Measurements from ENCODE around the gene KCNK4.
A peak's percentile ranks its signal among the peaks of the same experiment; 100 is the strongest.

KCNK4 gene

DNA sequence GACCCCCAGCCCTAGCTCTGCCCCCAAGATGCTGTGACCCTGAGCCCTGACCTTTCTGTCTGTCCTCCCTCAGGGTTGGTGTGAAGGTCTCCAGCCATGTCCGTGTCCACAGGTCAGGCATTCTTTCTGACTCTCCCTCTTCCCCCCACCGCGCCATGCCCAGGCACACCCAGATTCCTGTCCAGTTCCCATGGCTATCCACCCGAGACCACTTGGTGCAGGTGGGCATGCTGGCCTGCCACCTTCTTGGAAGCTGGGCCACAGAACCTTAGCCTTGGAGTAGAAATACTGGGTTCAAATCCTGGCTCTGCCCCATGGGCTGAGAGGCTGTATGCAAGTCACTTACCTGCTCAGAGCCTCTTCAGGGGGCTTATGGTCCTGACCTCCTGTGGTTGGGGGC is 42.1 kb upstream of the KCNK4 start:
- Histone ChIP-seq H3K9me3 (ENCODE audit: low read length) (no peaks in the 10 kb centered on the region), H3K4me3 (ENCODE audit: low read length) (no peak overlapping the region), H3K36me3 (ENCODE audit: insufficient read depth, low read length) (peaks cover 3% of the 10 kb centered on the region), H2AFZ (ENCODE audit: low read depth, low read length) (no peak overlapping the region), H3K27me3 (ENCODE audit: insufficient read depth, low read length) (no peaks in the 10 kb centered on the region), H3K4me1 (ENCODE audit: insufficient read depth, low read length) (peaks cover 46% of the 10 kb centered on the region)

DNA sequence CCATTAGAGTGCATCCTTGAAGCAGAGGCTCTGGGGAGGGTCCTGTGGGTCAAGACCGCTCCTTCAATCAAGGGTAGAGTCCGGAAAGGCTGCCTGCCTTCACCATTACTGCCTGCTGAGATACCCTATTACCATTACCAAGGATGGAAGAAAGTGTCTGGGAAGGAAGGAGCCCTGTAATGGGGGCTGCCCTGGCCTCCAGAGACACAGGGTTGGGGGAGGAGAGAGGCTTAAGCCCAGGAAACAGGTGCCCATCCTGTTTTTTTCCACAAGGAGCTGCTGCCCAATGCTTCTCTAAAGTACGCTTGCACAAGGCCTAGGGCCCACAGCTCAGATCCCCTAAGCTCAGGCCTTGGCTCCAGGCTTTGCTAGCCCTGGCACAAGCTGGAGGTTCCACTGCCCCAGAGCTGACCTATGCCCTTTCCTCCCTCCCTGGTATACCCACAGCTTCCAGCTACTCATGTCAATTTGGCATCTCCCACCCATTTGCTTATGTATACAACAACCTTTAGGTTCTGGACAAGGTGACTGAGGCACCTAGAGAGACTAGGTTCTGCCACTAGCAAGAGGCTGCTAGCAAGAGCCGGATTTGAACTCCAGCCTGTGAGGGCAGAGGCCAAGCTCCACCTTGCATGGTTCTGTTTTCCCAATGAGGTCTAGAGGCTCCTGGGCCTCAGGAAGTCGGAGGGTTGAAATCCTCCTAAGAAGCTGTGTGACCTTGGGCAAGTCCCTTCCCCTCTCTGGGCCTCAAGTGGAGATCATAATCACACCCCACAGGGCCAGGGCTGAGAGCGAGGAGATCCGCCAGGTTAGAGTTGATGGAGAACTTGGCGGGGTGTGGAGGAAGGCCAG is 41.3 kb upstream of the KCNK4 start:
- Histone ChIP-seq H3K9me3 (ENCODE audit: low read length) (no peaks in the 10 kb centered on the region), H2AFZ (ENCODE audit: low read depth, low read length) (no peak overlapping the region), H3K36me3 (ENCODE audit: insufficient read depth, low read length) (no peaks in the 10 kb centered on the region), H3K4me1 (ENCODE audit: insufficient read depth, low read length) (peaks cover 46% of the 10 kb centered on the region), H3K4me3 (ENCODE audit: low read length) (no peak overlapping the region), H3K27me3 (ENCODE audit: insufficient read depth, low read length) (no peaks in the 10 kb centered on the region)

DNA sequence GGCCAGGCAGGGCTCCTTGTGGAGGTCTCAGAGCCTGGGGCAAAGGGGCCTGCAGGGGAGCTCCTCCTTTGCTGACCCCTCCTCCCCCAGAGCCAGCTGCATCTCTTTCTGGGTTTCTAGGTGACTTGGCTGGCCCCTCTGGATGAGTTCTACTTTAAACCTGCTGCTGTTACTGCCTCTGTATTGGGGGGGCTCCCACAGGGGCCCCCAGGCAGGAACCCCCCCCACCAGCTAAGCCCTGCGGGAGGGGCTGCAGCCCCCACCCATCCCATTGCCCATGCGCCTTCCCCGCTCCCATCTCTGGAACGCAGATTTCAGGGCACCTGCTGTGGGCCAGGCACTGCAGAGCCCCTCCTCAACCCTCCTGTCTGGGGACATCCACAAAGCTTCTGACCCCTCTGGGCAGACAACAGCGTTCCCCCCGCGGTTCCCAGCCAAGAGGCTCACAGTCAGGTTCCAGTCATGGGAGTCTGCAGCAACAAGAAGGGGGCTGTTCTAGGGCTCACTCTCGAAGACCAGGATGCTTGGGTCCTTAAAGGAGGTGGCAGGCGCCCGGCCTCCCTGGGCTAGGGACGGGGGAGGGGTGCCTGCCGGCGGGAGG is 40.6 kb upstream of the KCNK4 start:
- H3K27me3 ChIP-seq (ENCODE audit: insufficient read depth, low read length): no peaks in the 10 kb centered on the region
- peaks cover 39% of the 10 kb centered on the region for H3K4me1 ChIP-seq (ENCODE audit: insufficient read depth, low read length)
- peak overlapping the region; percentile 71 for H2AFZ ChIP-seq (ENCODE audit: low read depth, low read length)
- H3K9me3 ChIP-seq (ENCODE audit: low read length): no peaks in the 10 kb centered on the region
- no peaks in the 10 kb centered on the region for H3K36me3 ChIP-seq (ENCODE audit: insufficient read depth, low read length)
- H3K4me3 ChIP-seq (ENCODE audit: low read length): peak overlapping the region; percentile 55

DNA sequence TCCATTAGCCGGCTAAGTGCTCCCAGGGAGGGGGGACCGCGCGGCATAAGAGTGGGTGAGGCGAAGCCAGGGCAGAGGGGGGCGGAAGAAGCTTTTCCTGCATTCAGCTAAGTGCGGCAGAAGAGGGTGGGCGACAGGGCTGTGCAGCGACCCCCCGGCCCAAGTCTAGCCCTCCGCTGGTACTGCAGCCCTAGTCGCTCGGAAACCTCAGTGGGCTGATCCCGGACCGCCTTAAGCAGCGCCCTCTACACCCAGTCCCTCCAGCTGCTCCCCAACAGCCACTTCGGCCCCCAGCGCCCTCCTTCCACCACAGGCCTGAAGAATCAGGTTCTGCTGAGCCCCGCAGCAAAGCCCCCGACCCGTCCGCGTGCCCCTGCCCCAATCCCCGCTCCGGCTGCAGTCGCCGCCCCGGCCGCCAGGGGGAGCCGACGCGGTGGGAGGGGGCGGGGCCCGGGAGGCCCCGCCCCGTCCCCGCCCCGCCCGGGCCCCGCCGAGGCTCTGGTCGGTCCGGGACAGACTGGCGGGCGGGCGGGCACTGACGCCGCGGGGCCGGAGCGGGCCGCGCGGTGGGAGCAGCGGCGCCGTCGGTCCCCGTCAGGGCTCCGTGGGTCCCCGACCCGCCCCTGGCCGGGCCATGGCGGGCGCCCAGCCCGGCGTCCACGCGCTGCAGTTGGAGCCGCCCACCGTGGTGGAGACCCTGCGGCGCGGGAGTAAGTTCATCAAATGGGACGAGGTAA is 39.9 kb upstream of the KCNK4 start, which contains the start of gene PLCB3:
Gene PLCB3, plus strand, starts transcription at position 515 of the 737 bp plus-strand sequence. Its CDS starts 120 bp downstream, at position 635.
- peak within 1 kb of the TSS; percentile 55 for H3K4me3 ChIP-seq (ENCODE audit: low read length)
- peaks cover 6% of the 10 kb centered on the region for H3K36me3 ChIP-seq (ENCODE audit: insufficient read depth, low read length)
- no peaks in the 10 kb centered on the region for H3K27me3 ChIP-seq (ENCODE audit: insufficient read depth, low read length)
- peaks cover 36% of the 10 kb centered on the region for H3K4me1 ChIP-seq (ENCODE audit: insufficient read depth, low read length)
- H2AFZ ChIP-seq (ENCODE audit: low read depth, low read length): peak within 1 kb of the TSS; percentile 71
- no peaks in the 10 kb centered on the region for H3K9me3 ChIP-seq (ENCODE audit: low read length)

DNA sequence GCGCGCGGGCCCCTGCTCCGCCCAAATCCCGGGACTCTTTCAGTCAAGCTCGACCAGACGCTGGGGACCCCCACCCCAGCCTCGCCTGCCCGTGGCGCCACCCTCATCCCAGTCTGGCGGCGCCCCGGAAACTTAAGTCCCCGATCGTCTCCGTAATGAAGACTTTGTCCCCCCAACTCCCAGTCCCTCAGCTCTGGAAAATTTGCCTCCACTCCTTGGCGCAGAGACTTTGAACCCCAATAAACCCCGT is 39.4 kb upstream of the KCNK4 start:
- no peaks in the 10 kb centered on the region for H3K9me3 ChIP-seq (ENCODE audit: low read length)
- peak overlapping the region; percentile 55 for H3K4me3 ChIP-seq (ENCODE audit: low read length)
- peak overlapping the region; percentile 69 for H2AFZ ChIP-seq (ENCODE audit: low read depth, low read length)
- no peaks in the 10 kb centered on the region for H3K27me3 ChIP-seq (ENCODE audit: insufficient read depth, low read length)
- H3K4me1 ChIP-seq (ENCODE audit: insufficient read depth, low read length): peaks cover 36% of the 10 kb centered on the region
- H3K36me3 ChIP-seq (ENCODE audit: insufficient read depth, low read length): peaks cover 11% of the 10 kb centered on the region

DNA sequence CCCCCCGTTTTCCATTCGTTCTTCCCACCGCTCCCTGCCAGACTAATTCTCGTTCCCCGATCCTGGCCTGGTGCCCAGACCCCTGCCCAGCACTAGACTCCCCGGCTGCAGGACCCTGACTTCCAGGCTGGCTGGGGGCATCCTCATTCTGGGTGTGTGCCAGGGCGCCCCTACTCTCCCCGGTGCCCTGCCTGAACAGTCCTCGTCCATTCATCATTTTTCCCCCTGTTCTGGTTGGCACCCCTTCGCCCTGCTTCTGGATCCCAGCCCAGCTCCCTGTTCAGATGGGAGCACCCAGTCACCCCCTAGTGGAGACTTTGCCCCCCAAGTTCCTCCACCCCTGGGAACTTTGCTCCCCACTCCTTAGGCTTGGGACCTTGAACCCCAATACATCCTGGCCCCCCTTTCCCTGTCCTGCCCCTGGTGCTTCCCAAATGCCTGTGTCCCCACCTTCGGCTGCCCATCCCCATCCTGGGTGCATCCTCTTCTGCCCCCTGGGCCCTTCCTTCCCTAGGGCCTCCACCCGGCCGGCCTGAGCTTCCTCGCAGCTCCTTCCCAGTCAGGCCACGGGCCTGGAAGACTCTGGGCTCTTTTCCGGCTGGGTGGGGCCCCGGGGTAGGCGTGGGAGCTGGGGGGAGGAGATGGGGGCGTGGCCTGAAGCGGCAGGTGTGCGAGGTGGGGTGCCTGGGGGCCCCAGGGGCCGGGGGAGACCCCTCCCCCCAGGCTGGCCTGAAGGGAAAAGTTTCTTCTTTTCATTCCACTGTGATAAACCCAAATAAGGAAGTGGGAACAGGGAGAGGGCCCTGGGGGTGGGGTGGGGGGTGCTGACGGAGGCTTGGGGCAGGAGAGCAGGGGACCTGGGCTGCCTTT is 38.9 kb upstream of the KCNK4 start:
- H2AFZ ChIP-seq (ENCODE audit: low read depth, low read length): peak overlapping the region; percentile 69
- H3K4me1 ChIP-seq (ENCODE audit: insufficient read depth, low read length): peaks cover 33% of the 10 kb centered on the region
- peaks cover 11% of the 10 kb centered on the region for H3K36me3 ChIP-seq (ENCODE audit: insufficient read depth, low read length)
- no peaks in the 10 kb centered on the region for H3K9me3 ChIP-seq (ENCODE audit: low read length)
- peak overlapping the region; percentile 55 for H3K4me3 ChIP-seq (ENCODE audit: low read length)
- H3K27me3 ChIP-seq (ENCODE audit: insufficient read depth, low read length): no peaks in the 10 kb centered on the region

DNA sequence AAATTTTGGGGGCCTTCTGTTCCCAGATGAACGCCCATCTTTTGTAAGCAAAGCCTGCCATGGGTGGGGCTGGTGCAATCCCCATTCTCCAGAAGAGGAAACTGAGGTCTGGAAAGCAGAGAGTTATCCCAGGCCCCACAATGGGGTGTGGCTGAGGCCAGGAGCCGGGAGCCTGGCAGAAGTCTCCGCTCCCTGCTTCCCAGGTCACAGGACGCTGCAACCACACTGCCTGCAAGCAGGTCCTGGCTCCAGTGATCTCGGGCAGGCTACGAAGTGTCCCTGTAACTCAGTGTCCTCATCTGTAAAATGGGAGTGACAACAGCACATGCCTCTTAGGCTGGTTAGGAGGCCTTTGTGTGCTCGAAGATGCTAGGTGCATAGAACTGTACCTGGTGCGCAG is 38.1 kb upstream of the KCNK4 start:
- Histone ChIP-seq H3K4me3 (ENCODE audit: low read length) (no peak overlapping the region), H2AFZ (ENCODE audit: low read depth, low read length) (no peak overlapping the region), H3K36me3 (ENCODE audit: insufficient read depth, low read length) (peaks cover 12% of the 10 kb centered on the region), H3K27me3 (ENCODE audit: insufficient read depth, low read length) (no peaks in the 10 kb centered on the region), H3K4me1 (ENCODE audit: insufficient read depth, low read length) (peaks cover 26% of the 10 kb centered on the region), H3K9me3 (ENCODE audit: low read length) (no peaks in the 10 kb centered on the region)

DNA sequence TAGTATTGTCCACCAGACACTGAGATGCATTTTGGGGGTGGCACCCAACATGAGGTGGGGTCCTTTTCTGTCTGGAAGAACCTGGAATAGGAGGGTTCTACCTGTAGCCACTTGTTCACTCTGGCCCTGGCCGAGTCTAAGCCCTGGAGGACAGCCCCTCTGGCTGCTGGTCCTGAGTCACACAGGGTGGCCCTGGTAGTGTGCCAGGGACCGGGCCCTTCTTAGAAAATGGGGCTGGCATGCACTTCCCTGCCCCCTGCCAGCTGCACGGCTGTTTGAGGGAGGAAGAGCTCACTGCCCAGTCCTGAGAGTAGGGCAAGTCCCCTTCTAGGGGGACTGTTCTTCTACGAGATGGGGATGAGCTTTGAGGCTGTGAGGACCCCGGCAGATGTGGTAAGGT is 37.6 kb upstream of the KCNK4 start:
- Histone ChIP-seq H3K36me3 (ENCODE audit: insufficient read depth, low read length) (peaks cover 16% of the 10 kb centered on the region), H3K4me3 (ENCODE audit: low read length) (no peak overlapping the region), H3K4me1 (ENCODE audit: insufficient read depth, low read length) (peaks cover 22% of the 10 kb centered on the region), H3K9me3 (ENCODE audit: low read length) (no peaks in the 10 kb centered on the region), H3K27me3 (ENCODE audit: insufficient read depth, low read length) (no peaks in the 10 kb centered on the region), H2AFZ (ENCODE audit: low read depth, low read length) (no peak overlapping the region)

DNA sequence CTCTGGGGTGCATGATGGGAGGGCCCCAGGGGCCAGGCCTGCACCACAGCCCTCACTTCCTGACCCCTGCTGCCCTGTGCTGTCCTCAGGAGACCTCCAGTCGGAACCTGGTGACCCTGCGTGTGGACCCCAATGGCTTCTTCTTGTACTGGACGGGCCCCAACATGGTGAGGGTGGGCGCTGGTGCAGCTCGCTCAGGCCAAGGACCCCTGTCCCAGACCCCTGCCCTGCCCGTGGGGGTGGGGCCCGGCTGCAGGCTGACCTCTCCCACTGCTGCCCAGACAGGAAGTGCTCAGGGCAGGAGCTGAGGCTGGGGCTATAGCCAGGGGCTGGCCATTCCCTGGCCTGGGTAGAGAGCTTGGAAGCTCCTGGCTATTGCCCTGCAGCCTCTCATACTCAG is 36.8 kb upstream of the KCNK4 start:
- peaks cover 21% of the 10 kb centered on the region for H3K36me3 ChIP-seq (ENCODE audit: insufficient read depth, low read length)
- peaks cover 19% of the 10 kb centered on the region for H3K4me1 ChIP-seq (ENCODE audit: insufficient read depth, low read length)

DNA sequence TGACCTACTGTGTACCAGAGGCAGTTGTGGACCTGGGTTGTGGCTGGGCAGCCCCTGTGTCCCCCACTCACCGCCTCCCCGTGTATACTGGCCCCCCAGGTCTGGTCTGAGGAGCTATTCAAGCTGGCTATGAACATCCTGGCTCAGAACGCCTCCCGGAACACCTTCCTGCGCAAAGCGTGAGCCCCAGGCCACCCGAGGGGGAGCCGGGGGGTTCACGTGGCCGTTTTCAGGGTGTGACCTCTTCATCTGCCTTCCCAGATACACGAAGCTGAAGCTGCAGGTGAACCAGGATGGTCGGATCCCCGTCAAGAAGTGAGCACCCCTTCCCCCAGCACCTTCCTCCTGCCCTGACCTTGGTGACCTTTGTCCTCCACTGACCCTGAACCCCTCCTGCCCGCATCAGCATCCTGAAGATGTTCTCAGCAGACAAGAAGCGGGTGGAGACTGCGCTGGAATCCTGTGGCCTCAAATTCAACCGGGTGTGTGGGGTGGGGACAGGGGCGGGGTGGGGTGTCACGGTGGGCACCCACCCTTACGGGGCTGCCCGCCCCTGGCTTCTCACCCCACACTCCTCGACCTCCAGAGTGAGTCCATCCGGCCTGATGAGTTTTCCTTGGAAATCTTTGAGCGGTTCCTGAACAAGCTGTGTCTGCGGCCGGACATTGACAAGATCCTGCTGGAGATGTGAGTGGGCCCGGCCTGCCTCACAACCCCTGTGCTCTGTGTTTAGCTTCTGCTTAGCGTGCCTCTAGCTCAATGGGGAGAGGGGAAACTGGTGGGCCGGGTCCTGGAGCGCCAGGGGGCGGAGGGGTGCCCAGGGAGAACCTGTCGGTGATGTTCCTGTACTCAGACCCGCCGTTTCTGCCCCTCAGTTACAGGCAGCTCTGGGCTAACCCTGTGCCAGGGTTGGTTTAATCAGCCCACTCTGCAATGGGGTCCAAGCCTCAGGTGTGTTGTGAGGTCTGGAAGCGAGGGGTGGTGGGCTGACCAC is 35.7 kb upstream of the KCNK4 start:
- Histone ChIP-seq H2AFZ (ENCODE audit: low read depth, low read length) (no peak overlapping the region), H3K4me1 (ENCODE audit: insufficient read depth, low read length) (peaks cover 13% of the 10 kb centered on the region), H3K27me3 (ENCODE audit: insufficient read depth, low read length) (no peaks in the 10 kb centered on the region), H3K4me3 (ENCODE audit: low read length) (no peak overlapping the region), H3K9me3 (ENCODE audit: low read length) (no peaks in the 10 kb centered on the region), H3K36me3 (ENCODE audit: insufficient read depth, low read length) (peaks cover 31% of the 10 kb centered on the region)

More for the DNA sequence above, 36.8 kb upstream of the KCNK4 start:
- Histone ChIP-seq H3K9me3 (ENCODE audit: low read length) (no peaks in the 10 kb centered on the region), H3K27me3 (ENCODE audit: insufficient read depth, low read length) (no peaks in the 10 kb centered on the region), H3K4me3 (ENCODE audit: low read length) (no peak overlapping the region), H2AFZ (ENCODE audit: low read depth, low read length) (no peak overlapping the region)

DNA sequence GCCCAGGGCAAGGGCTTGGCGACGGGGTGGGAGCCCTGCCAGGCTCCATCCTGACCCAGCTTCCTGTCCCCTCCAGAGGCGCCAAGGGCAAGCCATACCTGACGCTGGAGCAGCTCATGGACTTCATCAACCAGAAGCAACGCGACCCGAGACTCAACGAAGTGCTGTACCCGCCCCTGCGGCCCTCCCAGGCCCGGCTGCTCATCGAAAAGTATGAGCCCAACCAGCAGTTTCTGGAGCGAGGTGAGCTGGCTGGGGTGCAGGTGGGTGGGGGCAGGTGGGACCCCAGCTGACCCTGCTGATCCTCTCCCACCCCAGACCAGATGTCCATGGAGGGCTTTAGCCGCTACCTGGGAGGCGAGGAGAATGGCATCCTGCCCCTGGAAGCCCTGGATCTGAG is 34.8 kb upstream of the KCNK4 start:
- Histone ChIP-seq H3K36me3 (ENCODE audit: insufficient read depth, low read length) (peaks cover 35% of the 10 kb centered on the region), H2AFZ (ENCODE audit: low read depth, low read length) (no peak overlapping the region), H3K4me3 (ENCODE audit: low read length) (no peak overlapping the region), H3K4me1 (ENCODE audit: insufficient read depth, low read length) (peaks cover 6% of the 10 kb centered on the region), H3K9me3 (ENCODE audit: low read length) (no peaks in the 10 kb centered on the region), H3K27me3 (ENCODE audit: insufficient read depth, low read length) (no peaks in the 10 kb centered on the region)

DNA sequence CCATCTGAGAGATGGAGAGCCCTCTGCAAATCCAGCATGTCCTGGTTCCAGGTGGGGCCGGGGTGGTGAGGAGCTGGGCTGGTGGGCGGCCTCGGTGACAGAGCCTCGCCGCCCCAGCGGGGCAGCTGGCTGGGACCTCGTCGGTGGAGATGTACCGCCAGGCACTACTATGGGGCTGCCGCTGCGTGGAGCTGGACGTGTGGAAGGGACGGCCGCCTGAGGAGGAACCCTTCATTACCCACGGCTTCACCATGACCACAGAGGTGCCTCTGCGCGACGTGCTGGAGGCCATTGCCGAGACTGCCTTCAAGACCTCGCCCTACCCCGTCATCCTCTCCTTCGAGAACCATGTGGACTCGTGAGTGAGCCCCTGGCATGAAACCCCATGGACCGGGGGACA is 32.7 kb upstream of the KCNK4 start:
- Histone ChIP-seq H3K36me3 (ENCODE audit: insufficient read depth, low read length) (peaks cover 55% of the 10 kb centered on the region), H3K4me1 (ENCODE audit: insufficient read depth, low read length) (no peaks in the 10 kb centered on the region), H3K4me3 (ENCODE audit: low read length) (no peak overlapping the region), H2AFZ (ENCODE audit: low read depth, low read length) (no peak overlapping the region), H3K9me3 (ENCODE audit: low read length) (no peaks in the 10 kb centered on the region), H3K27me3 (ENCODE audit: insufficient read depth, low read length) (no peaks in the 10 kb centered on the region)

Data from neuron (in vitro differentiated cells).